GM11168 (cell line): ENCODE results near the gene DDB1.
"Not testable (repeated sequence)": the region's sequence is repeated elsewhere in the genome, so short reads cannot be mapped to it uniquely, and the experiment has no call there.

Experiments
- in situ Hi-C: fragments of 300-500 bp; cut with MboI; formaldehyde crosslinking; loops from one replicate; pipeline ENCODE4 v1.12.0; 2022; ENCODE audit warnings: low sequenced_read_pairs; ENCODE audit not compliant: unreplicated experiment

Gene DDB1

GRCh38 chr11:61275191-61275590 lies 57.7 kb downstream of the DDB1 start:
- in situ Hi-C loops = no loop called here

GRCh38 chr11:61274084-61274483 lies 58.8 kb downstream of the DDB1 start:
- in situ Hi-C loops = no loop called here

GRCh38 chr11:61273178-61274078 lies 59.5 kb downstream of the DDB1 start:
- in situ Hi-C loops = no loop called here

- in situ Hi-C loops = no loop called here
These were observed 60.2 kb downstream of the DDB1 start for GRCh38 chr11:61272731-61273130.

GRCh38 chr11:61270354-61271076 lies 62.4 kb downstream of the DDB1 start:
- in situ Hi-C loops = no loop called here

GRCh38 chr11:61268588-61269250 lies 64.2 kb downstream of the DDB1 start:
- in situ Hi-C loops = no loop called here

- in situ Hi-C loops = no loop called here
These were observed 65.5 kb downstream of the DDB1 start for GRCh38 chr11:61267437-61267841.

- in situ Hi-C loops = no loop called here
These were observed 66.3 kb downstream of the DDB1 start for GRCh38 chr11:61266602-61267001.

- in situ Hi-C loops = no loop called here
These were observed 67.5 kb downstream of the DDB1 start for GRCh38 chr11:61265357-61265756.

GRCh38 chr11:61264795-61265194 lies 68.1 kb downstream of the DDB1 start:
- in situ Hi-C loops = no loop called here

- in situ Hi-C loops = no loop called here
These were observed 68.5 kb downstream of the DDB1 start for GRCh38 chr11:61264371-61264770.

GRCh38 chr11:61259363-61259762 lies 73.5 kb downstream of the DDB1 start:
- in situ Hi-C loops = no loop called here

- in situ Hi-C loops = no loop called here
These were observed 74.4 kb downstream of the DDB1 start for GRCh38 chr11:61258546-61258945.

GRCh38 chr11:61256710-61257482 lies 76.0 kb downstream of the DDB1 start:
- in situ Hi-C loops = no loop called here

- in situ Hi-C loops = no loop called here
These were observed 78.4 kb downstream of the DDB1 start for GRCh38 chr11:61254403-61255025.

- in situ Hi-C loops = not testable (repeated sequence)
These were observed 80.6 kb downstream of the DDB1 start for GRCh38 chr11:61252332-61252731.

- in situ Hi-C loops = not testable (repeated sequence)
These were observed 81.8 kb downstream of the DDB1 start for GRCh38 chr11:61250796-61251765.
